Activated CD8-positive, alpha-beta memory T cell treated with anti-CD3 and anti-CD28 coated beads, Interleukin-2, amount 50 U/mL, for 1 hour (primary cell): ENCODE measurements around the gene LIPN.

ENCODE experiments used
- DNase-seq: peaks from one replicate; pipeline ENCODE4 v3.0.0-alpha.2; 2020; ENCODE audit errors: extremely low read depth

Gene LIPN

GRCh38 chr10:88828310-88828709, 68.5 kb downstream of the LIPN start:
- DNase-seq, result no peak
